K562 (cell line): ENCODE data around the gene CYS1. TPM values are rescaled to one million over a fixed set of nuclear protein-coding genes. Genes with fewer than 3 reads are reported as not detected.

Source experiments
- EGR1 ChIP-seq: fragments of 450-650 bp; conservative IDR thresholded peaks from 2 replicates; pipeline ENCODE4 v1.6.1; 2017; ENCODE audit warnings: mild to moderate bottlenecking
- HDAC1 ChIP-seq, 2 experiments: fragments of 450-650 bp; IDR thresholded peaks; 2 replicates each; pipeline ENCODE4 v1.6.1; 2016 to 2017; ENCODE audit warnings: inconsistent platforms in 1 of 2, mild to moderate bottlenecking in 1 of 2, moderate library complexity in 1 of 2
- HDAC2 ChIP-seq: fragments of 450-650 bp; IDR thresholded peaks from 2 replicates; pipeline ENCODE4 v1.6.1; 2016; ENCODE audit warnings: mild to moderate bottlenecking
- REST ChIP-seq, 2 experiments: fragments of 450-650 bp; formaldehyde crosslinking in 1 of 2; IDR thresholded peaks; 2 replicates each; pipeline versions ENCODE4 v1.4.0 to v1.6.1; 2014 to 2020; ENCODE audit warnings: mild to moderate bottlenecking in 2 of 2, borderline replicate concordance in 1 of 2, low read depth in 1 of 2
- SMAD4 ChIP-seq: fragments of 250-450 bp; sonication (Bioruptor Pico); conservative IDR thresholded peaks from 2 replicates; pipeline ENCODE4 v1.8.0; 2021; ENCODE audit warnings: inconsistent platforms, mild to moderate bottlenecking, moderate library complexity
- TRIM24 ChIP-seq, 2 experiments: fragments of 450-650 bp; IDR thresholded peaks; 2 replicates each; pipeline ENCODE4 v1.6.1; 2016
- ZBTB11 ChIP-seq, 3 experiments: fragments of 200-800 bp in 1 of 3; fragments of 250-450 bp in 1 of 3; fragments of 450-650 bp in 1 of 3; sonication (Bioruptor Pico) in 1 of 3; sonication (Bioruptor generic) in 1 of 3; formaldehyde crosslinking in 1 of 3; IDR thresholded peaks; 2 replicates each; pipeline versions ENCODE4 v1.6.1 to v1.8.0; 2016 to 2022; ENCODE audit warnings: mild to moderate bottlenecking in 2 of 3, missing genetic modification characterization in 2 of 3, missing compliant biosample characterization in 1 of 3, moderate library complexity in 1 of 3
- ZBTB43 ChIP-seq: sonication (generic); formaldehyde crosslinking; IDR thresholded peaks from 2 replicates; pipeline ENCODE4 v1.8.0; 2023; ENCODE audit warnings: mild to moderate bottlenecking, missing genetic modification reagents
- ZBTB9 ChIP-seq: fragments of 450-650 bp; formaldehyde crosslinking; IDR thresholded peaks from 2 replicates; pipeline ENCODE4 v1.4.0; 2020; ENCODE audit warnings: mild to moderate bottlenecking, moderate library complexity
- polyA plus RNA-seq, 8 experiments: library from polyadenylated mRNA; depleted of rRNA in 4 of 8; stranded (reverse) in 5 of 8; unstranded in 3 of 8; fragments of >200 nt; fragmentation: Nextera tagmentation in 2 of 8; fragmentation: Illumina TruSeq in 1 of 8; extraction: Ambion mirVana in 2 of 8; extraction: Trizol in 1 of 8; gene quantifications; 2 replicates each; pipeline versions ENCODE4 v1.2.1 to v1.2.3, GENCODE V29; 2011 to 2014; ENCODE audit warnings: inconsistent platforms in 1 of 8, missing spikeins in 1 of 8
- total RNA-seq, 7 experiments: library from RNA; depleted of rRNA in 6 of 7; stranded (reverse); fragments of >200 nt in 6 of 7; fragmentation: Illumina TruSeq in 2 of 7; extraction: Trizol in 2 of 7; gene quantifications; 2 replicates each; pipeline versions ENCODE4 v1.2.1 to v1.2.3, GENCODE V29; 2011 to 2021; ENCODE audit warnings: low replicate concordance in 1 of 7

Gene CYS1
- total and polyA plus RNA-seq, 9 of the 15 experiments (the other 6 are each of a cell fraction or from before 2014, with no cell fraction given), result 0.11 to 0.13 TPM; not detected in 7

GRCh38 chr2:10033251-10034006 is 46.8 kb downstream of the CYS1 start (continued):
- peak; percentile 94 for TF ChIP-seq REST (IDR thresholded peaks at IDR 0.05; ENCODE audit: borderline replicate concordance)
- TF ChIP-seq REST (CRISPR knock-in tag; IDR thresholded peaks at IDR 0.05; ENCODE audit: low read depth), result peak; percentile 92
- TF ChIP-seq SMAD4, result 0 out of 2 replicates have a peak, but pooled peaks have one; percentile 20
- no peak for TF ChIP-seq TRIM24 (IDR thresholded peaks at IDR 0.05)
- 0 out of 6 replicates have a peak, but pooled peaks of 1 of the 3 experiments have one; percentile 12 for TF ChIP-seq ZBTB11 (CRISPR knock-in tag; IDR thresholded peaks at IDR 0.05)
- 0 out of 2 replicates have a peak, but pooled peaks have one; percentile 21 for TF ChIP-seq HDAC2
- 0 out of 2 replicates have a peak, but pooled peaks have one; percentile 23 for TF ChIP-seq EGR1
- TF ChIP-seq HDAC1 (IDR thresholded peaks at IDR 0.05), result peak in 1 of 2 experiments; percentile 61; a peak in 1 of 4 replicates
- no peak for TF ChIP-seq ZBTB9 (CRISPR knock-in tag)
- no peak for TF ChIP-seq ZBTB43 (CRISPR knock-in tag)
